Calu3 (cell line): ENCODE results near the gene GIGYF1. TPM values are rescaled to one million over a fixed set of nuclear protein-coding genes. Genes with fewer than 3 reads are reported as not detected.

Source experiments
- BruUV-seq: library from RNA; stranded (reverse); fragments of 400-500 nt; replicated peaks from 2 replicates; lab custom pipeline; 2021; lab: Mats Ljungman, UMichigan
- CTCF ChIA-PET: fragments of 300-600 bp; sonication (Branson Sonifier 250); formaldehyde crosslinking; loops from one replicate; lab custom pipeline; 2022; ENCODE audit warnings: antibody characterized with exemption; lab: Charles Lee
- DNase-seq: peaks from one replicate; pipeline ENCODE4 v3.0.0; 2022
- H3K27ac Mint-ChIP-seq: one replicate; pipeline ENCODE4 v1.8.0; 2022; ENCODE audit warnings: mixed read lengths; ENCODE audit not compliant: unreplicated experiment
- H3K27me3 Mint-ChIP-seq: one replicate; pipeline ENCODE4 v1.8.0; 2022; ENCODE audit warnings: mixed read lengths; ENCODE audit not compliant: unreplicated experiment
- H3K36me3 Mint-ChIP-seq: one replicate; pipeline ENCODE4 v1.8.0; 2022; ENCODE audit warnings: mild to moderate bottlenecking, moderate library complexity, mixed read lengths; ENCODE audit not compliant: insufficient read depth, unreplicated experiment
- H3K4me1 Mint-ChIP-seq: one replicate; pipeline ENCODE4 v1.8.0; 2022; ENCODE audit warnings: mild to moderate bottlenecking, low read depth, mixed read lengths; ENCODE audit not compliant: unreplicated experiment
- H3K4me3 Mint-ChIP-seq: one replicate; pipeline ENCODE4 v1.8.0; 2022; ENCODE audit warnings: mild to moderate bottlenecking, low read depth, moderate library complexity, mixed read lengths; ENCODE audit not compliant: unreplicated experiment
- H3K9me3 Mint-ChIP-seq: one replicate; pipeline ENCODE4 v1.8.0; 2022; ENCODE audit warnings: low read depth, mixed read lengths; ENCODE audit not compliant: unreplicated experiment
- intact Hi-C: fragments of 100-400 bp; cut with micrococcal nuclease; formaldehyde crosslinking; loops from one replicate; pipeline ENCODE4 v1.10.0; 2022; ENCODE audit not compliant: unreplicated experiment
- total RNA-seq: library from RNA; stranded (reverse); gene quantifications from 2 replicates; pipeline ENCODE4 v1.2.3, GENCODE V29; 2022
- TF ChIP-seq, protein P1 (sequence below): fragments of 200-600 bp; IDR thresholded peaks from one replicate; pipeline ENCODE4 v1.8.0; 2022; ENCODE audit warnings: antibody characterized with exemption; ENCODE audit not compliant: unreplicated experiment

Gene GIGYF1
- total RNA-seq, 1 experiment from 2014 or later: 30.8 TPM

DNA sequence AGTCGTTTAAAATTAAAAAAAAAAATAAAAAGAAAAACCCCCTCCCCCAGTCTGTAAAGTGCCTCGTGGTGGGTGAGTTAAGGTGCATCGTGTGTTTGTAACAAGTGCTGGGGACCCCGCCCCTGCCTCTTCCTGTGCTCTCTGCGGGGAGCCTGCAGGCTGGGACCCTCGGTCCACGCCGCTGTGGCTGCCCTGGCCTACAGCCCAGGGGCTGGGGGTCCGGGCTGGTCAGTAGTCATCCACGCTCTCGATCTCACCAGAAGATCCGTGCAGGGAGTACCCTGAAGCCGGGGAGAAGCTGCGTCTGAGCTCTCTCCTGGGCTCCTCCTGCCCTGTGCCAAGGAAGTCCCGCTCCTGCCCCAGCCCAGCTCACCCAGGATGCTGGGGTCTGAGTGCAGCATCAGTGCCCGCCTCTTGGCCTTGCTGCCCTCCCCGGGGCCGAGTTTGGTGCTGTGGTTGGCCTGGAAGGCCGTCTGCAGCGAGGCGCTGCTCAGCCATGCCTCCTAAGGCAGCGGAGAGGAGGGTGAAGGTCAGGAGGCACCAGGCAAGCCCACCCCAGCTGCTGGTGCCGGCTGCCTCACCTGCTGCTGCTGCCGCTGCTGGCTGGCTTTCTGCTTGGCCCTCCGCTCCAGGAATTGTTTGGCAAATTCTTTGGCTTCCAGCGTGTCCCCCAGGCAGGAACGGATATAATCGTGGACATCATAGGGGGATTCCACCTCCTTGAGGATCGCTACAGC is 12.4 kb downstream of the GIGYF1 start:
- BruUV-seq: no TSS peak
- CTCF ChIA-PET: interaction anchor here (1.1 kb wide), 1 partner anchor 9 kb away, joined by 5 read pairs; no protein-coding TSS in a partner anchor
- peaks cover 62% of the 10 kb centered on the region for H3K36me3 Mint-ChIP-seq

DNA sequence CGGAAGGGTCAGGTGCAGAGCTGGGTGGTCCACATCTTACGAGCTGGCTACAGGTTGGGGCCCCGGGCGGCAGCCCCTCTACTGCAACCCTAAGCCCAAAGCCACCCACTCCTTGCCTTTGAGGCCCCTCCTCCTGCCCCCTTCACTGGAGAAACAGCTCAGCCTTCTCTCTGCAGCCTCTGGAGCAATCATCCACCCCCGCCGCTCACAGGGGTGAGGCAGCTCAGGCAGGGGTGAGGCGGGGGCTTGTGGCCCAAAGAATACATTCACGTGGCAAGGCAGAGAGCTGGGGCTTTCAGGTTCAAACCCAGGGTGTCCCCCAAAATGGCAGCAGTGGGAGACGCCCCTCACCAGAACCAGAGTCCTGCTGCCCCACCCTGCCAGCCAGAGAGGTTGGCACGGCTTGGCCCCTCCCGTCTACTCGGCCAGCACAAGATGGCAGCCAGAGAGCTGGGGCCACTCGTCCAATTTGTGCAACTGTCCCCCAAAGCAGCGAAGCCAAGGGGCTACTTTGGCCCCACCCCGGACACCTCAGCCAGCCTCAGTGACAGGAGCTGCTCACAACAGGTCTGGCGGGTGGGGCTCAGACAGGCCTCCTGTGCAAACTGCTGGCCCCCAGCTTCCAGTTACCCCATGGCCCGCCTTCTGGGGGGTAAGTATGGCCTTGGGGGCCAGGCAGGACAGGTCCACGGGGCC is 13.3 kb downstream of the GIGYF1 start:
- no TSS peak for BruUV-seq
- H3K9me3 Mint-ChIP-seq: no peaks in the 10 kb centered on the region
- TF ChIP-seq, protein P1, sequence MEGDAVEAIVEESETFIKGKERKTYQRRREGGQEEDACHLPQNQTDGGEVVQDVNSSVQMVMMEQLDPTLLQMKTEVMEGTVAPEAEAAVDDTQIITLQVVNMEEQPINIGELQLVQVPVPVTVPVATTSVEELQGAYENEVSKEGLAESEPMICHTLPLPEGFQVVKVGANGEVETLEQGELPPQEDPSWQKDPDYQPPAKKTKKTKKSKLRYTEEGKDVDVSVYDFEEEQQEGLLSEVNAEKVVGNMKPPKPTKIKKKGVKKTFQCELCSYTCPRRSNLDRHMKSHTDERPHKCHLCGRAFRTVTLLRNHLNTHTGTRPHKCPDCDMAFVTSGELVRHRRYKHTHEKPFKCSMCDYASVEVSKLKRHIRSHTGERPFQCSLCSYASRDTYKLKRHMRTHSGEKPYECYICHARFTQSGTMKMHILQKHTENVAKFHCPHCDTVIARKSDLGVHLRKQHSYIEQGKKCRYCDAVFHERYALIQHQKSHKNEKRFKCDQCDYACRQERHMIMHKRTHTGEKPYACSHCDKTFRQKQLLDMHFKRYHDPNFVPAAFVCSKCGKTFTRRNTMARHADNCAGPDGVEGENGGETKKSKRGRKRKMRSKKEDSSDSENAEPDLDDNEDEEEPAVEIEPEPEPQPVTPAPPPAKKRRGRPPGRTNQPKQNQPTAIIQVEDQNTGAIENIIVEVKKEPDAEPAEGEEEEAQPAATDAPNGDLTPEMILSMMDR: no peak

More for the DNA sequence above, 12.4 kb downstream of the GIGYF1 start:
- Mint-ChIP-seq H3K27ac (no peak overlapping the region), H3K27me3 (no peaks in the 10 kb centered on the region), H3K9me3 (no peaks in the 10 kb centered on the region), H3K4me1 (no peaks in the 10 kb centered on the region), H3K4me3 (no peak overlapping the region)
- TF ChIP-seq, protein P1: no peak
- no peak for DNase-seq
- intact Hi-C loops: no loop called here

DNA sequence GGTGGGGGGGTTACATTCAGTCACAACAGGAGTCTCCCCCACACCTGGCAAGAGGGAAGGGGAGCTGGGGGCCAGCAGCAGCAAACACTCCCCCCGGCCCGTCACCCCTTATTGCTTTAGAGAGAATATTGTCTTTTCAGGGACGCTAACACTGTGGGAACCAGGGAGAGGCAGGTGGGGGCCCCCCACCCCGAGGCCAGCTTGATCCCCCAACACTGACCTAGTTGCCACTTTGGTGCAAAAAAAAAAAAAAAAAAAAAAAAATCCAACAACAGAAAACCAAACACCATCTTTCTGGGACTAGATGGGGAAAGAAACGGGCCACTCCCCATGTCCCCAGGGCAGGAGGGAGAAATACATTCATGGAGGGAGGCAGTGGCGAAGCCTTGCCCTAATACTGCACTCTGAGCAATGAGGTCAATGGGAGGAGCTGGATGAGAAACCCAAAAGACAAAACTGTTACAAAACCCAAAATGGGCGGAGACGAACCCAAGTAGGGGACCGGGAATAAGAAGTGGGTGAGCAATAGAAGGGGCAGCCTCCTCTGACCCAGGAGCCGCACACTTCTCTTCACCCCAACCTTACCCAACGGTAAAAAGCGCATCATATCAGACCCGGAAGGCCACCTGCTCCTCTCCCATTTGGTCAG is 14.0 kb downstream of the GIGYF1 start:
- no peak for DNase-seq

More for the DNA sequence above, 13.3 kb downstream of the GIGYF1 start:
- H3K4me3 Mint-ChIP-seq: no peak overlapping the region
- peaks cover 58% of the 10 kb centered on the region for H3K36me3 Mint-ChIP-seq
- H3K27me3 Mint-ChIP-seq: no peaks in the 10 kb centered on the region
- no peak overlapping the region for H3K27ac Mint-ChIP-seq
- no peak for DNase-seq
- CTCF ChIA-PET: interaction anchor here (1.1 kb wide), 1 partner anchor 10 kb away, joined by 5 read pairs; no protein-coding TSS in a partner anchor
- H3K4me1 Mint-ChIP-seq: no peaks in the 10 kb centered on the region
- intact Hi-C loops: no loop called here

More for the DNA sequence above, 14.0 kb downstream of the GIGYF1 start:
- H3K27me3 Mint-ChIP-seq: no peaks in the 10 kb centered on the region
- TSS peak; percentile 39 for BruUV-seq
- intact Hi-C loops: no loop called here
- CTCF ChIA-PET: interaction anchor here (0.7 to 1.1 kb wide), 2 partner anchors 11 to 153 kb away, joined by 4 to 5 read pairs; no protein-coding TSS in a partner anchor
- peaks cover 61% of the 10 kb centered on the region for H3K36me3 Mint-ChIP-seq
- TF ChIP-seq, protein P1: no peak
- H3K4me3 Mint-ChIP-seq: no peak overlapping the region
- H3K27ac Mint-ChIP-seq: peak overlapping the region; percentile 26
- H3K9me3 Mint-ChIP-seq: no peaks in the 10 kb centered on the region
- no peaks in the 10 kb centered on the region for H3K4me1 Mint-ChIP-seq
